Activated CD4-positive, alpha-beta T cell treated with anti-CD3 and anti-CD28 coated beads, Interleukin-2, amount 50 U/mL, for 4 hours (primary cell): ENCODE results near the gene FXYD2.

Experiments
- DNase-seq, 2 experiments: peaks; one replicate each; pipeline ENCODE4 v3.0.0-alpha.2; 2020

The FXYD2 gene

GRCh38 chr11:117795638-117796455, 28.7 kb downstream of the FXYD2 start:
- no peak for DNase-seq

- DNase-seq, result no peak
Observed at GRCh38 chr11:117794772-117795629, 29.5 kb downstream of the FXYD2 start.

GRCh38 chr11:117794135-117794534, 30.4 kb downstream of the FXYD2 start:
- DNase-seq, result no peak

- DNase-seq, result no peak
Observed at GRCh38 chr11:117793583-117793982, 31.0 kb downstream of the FXYD2 start.

- no peak for DNase-seq
Observed at GRCh38 chr11:117792992-117793391, 31.6 kb downstream of the FXYD2 start.

GRCh38 chr11:117792241-117792640, 32.3 kb downstream of the FXYD2 start:
- no peak for DNase-seq

GRCh38 chr11:117790279-117790678, 34.3 kb downstream of the FXYD2 start:
- no peak for DNase-seq

GRCh38 chr11:117789241-117789640, 35.3 kb downstream of the FXYD2 start:
- DNase-seq, result no peak

- no peak for DNase-seq
Observed at GRCh38 chr11:117786135-117786870, 38.2 kb downstream of the FXYD2 start.

GRCh38 chr11:117782101-117782500, 42.4 kb downstream of the FXYD2 start:
- DNase-seq, result no peak

- DNase-seq, result no peak
Observed at GRCh38 chr11:117781627-117782026, 42.9 kb downstream of the FXYD2 start.

- DNase-seq, result no peak
Observed at GRCh38 chr11:117780456-117780855, 44.1 kb downstream of the FXYD2 start.

- DNase-seq, result no peak
Observed at GRCh38 chr11:117774553-117774952, 50.0 kb downstream of the FXYD2 start.

GRCh38 chr11:117772360-117772759, 52.2 kb downstream of the FXYD2 start:
- no peak for DNase-seq

GRCh38 chr11:117771841-117772240, 52.7 kb downstream of the FXYD2 start:
- no peak for DNase-seq

- no peak for DNase-seq
Observed at GRCh38 chr11:117771197-117771596, 53.3 kb downstream of the FXYD2 start.

- DNase-seq, result no peak
Observed at GRCh38 chr11:117770061-117770460, 54.5 kb downstream of the FXYD2 start.
